Tongue (tissue), 3 donors: ENCODE measurements around the gene EEPD1. TPM values are rescaled to one million over a fixed set of nuclear protein-coding genes. Genes with fewer than 3 reads are reported as not detected.
"Not testable (repeated sequence)": the region's sequence is repeated elsewhere in the genome, so short reads cannot be mapped to it uniquely, and the experiment has no call there.

Source experiments
- DNase-seq: peaks from one replicate; pipeline ENCODE4 v3.0.0-alpha.2; 2015
- small RNA-seq: library from RNA; depleted of rRNA; stranded (forward); fragments of <200 nt; gene quantifications from one replicate; pipeline ENCODE3, GENCODE V24; 2014; ENCODE audit warnings: low replicate concordance
- total RNA-seq: library from RNA; depleted of rRNA; stranded (reverse); fragments of >200 nt; gene quantifications from one replicate; pipeline ENCODE4 v1.2.3, GENCODE V29; 2014

The EEPD1 gene
- total RNA-seq, 1 donor from 2014 or later, result 16.5 TPM

DNA sequence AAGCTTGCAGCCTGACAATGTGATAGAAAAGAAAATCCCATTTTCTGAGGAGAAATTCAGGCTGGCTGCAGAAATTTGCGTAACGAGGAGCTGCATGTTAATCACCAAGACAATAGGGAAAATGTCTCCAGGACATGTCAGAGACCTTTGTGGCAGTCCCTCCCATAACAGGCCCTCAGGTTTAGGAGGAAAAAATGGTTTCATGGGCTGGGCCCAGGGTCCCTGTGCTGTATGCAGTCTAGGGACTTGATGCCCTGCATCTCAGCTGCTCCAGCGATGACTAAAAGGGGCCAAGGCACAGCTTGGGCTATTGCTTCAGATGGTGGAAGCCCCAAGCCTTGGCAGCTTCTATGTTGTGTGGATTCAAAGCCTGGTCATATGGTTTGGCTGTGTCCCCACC lies 168.2 kb downstream of the EEPD1 start:
- DNase-seq, result not testable (repeated sequence)

- no peak for DNase-seq
These were observed 183.3 kb downstream of the EEPD1 start for GRCh38 chr7:36336390-36336789.

DNA sequence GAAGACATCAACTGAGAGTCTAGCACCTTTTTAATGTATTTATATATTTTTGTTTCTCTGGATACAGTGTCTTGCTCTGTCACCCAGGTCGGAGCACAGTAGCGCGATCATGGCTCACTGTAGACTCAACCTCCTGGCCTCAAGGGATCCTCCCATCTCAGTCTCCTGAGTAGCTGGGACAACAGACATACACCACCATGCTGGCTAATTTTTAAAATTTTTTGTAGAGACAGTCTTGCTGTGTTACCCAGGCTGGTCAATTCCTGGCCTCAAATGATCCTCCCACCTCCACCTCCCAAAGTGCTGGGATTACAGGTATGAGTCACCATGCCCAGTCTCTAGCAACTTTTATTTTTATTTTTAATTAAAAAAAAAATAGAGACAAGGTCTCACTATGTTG lies 185.2 kb downstream of the EEPD1 start:
- no peak for DNase-seq

GRCh38 chr7:36343548-36343947 lies 190.5 kb downstream of the EEPD1 start:
- DNase-seq, result no peak

DNA sequence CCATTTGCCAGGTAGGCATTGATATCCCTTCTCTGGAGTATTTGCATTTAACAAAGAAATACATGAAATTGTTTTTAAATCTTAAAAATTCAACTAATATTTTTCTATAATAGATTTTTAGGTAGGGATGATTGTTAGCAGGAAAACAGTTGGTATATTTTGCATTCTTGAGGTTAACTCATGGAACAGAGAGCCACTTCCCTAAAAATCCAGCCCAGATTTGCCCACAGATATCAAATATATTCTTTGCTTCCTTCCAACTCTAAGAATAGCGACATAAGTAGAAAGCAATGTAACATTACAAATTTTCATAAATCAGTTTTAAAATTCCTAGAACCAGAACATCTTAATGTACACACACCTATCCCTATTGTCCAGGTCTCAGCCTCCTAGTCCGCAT lies 191.6 kb downstream of the EEPD1 start:
- no peak for DNase-seq

DNA sequence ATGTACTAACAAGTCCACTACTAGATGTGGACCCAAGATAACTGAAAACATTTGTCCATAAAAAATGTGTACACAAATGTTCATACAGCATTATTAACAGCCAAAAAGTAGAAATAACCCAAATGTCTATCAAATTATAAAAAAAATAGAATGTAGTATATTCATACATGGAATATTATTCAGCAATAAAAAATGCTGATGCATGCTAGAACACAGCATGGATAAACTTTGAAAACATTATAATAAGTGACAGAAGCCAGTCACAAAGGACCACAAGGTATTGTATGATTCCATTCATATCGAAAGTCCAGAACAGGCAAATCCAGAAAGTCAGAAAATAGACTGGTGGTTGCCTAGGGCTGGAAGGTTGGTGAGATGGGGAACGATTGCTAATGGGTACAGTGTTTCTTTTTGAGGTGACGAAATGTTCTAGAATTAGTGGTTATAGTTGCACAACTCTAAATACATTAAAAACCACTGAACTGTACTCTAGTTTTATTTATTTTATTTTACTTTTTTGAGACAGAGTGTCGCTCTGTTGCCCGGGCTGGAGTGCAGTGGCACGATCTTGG lies 193.3 kb downstream of the EEPD1 start:
- DNase-seq, result no peak

DNA sequence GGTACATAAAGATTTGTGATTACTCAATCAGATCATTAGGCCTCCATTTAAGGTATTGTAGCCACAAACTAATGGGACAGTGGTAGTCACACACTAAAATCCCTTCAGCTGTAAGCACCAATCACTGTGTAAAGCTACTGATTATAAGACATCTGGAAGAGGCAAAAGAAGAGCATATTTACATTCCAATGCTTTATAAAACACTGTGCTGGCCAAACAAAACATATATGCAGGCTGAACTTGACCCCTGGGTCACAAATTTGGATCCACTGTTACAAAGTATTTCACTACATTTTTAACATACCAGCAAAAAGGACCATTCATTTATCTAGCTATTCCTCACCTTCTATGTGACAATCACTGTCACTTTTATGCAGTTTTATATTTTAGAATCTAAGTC lies 195.2 kb downstream of the EEPD1 start:
- DNase-seq, result peak; percentile 12

- no peak for DNase-seq
These were observed 195.7 kb downstream of the EEPD1 start for GRCh38 chr7:36348771-36349170.

DNA sequence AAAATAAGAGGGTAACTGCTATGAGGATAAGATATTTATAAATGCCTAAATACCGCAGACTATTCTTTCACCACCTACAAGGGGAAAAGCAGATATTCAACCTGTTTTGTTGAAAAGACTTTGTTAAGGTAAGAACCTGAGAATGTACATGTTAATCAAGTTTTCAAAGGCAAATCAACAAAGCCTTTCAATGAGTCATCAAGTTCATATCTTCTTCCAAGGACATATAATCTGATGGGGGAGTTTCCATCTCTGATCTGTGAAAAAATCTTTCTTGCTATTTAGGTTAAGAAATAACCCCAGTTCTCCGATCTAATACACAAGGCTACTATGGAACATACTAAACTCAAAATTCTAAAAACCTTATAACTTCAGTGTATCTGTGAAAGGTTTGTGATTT lies 196.6 kb downstream of the EEPD1 start:
- DNase-seq, result no peak

Small RNA genes within 50 kb of the gene (small RNA-seq; reads per million reads assigned to genes)
- gene AC006960.1 (not detected), gene AC007327.1 (not detected), gene RF00019 (not detected)

Other genes starting within 250 kb of the EEPD1 start
- 26.5 TPM for gene ANLN, start 236.6 kb downstream of the EEPD1 start, total RNA-seq